Tibial nerve (tissue), 4 donors: ENCODE data around the gene SLC12A7.

Experiments
- EP300 ChIP-seq, 2 donors: sonication (generic); formaldehyde crosslinking; IDR thresholded peaks; one replicate each; pipeline ENCODE4 v1.6.1; 2017; ENCODE audit warnings: antibody characterized with exemption in 2 of 2, mild to moderate bottlenecking in 1 of 2
- POLR2A ChIP-seq, 2 donors: fragments of 450-650 bp; IDR thresholded peaks; one replicate each; pipeline ENCODE4 v1.6.1; 2017; ENCODE audit warnings: antibody characterized with exemption in 2 of 2, mild to moderate bottlenecking in 2 of 2, moderate library complexity in 2 of 2
- TF ChIP-seq, protein P1 (sequence below), 5 experiments: fragments of 200-600 bp in 3 of 5; fragments of 450-650 bp in 2 of 5; sonication (generic) in 3 of 5; IDR thresholded peaks; one replicate each; pipeline ENCODE4 v1.5.1; 2016 to 2019; ENCODE audit warnings: antibody characterized with exemption in 5 of 5, mild to moderate bottlenecking in 3 of 5, moderate library complexity in 2 of 5

- TF ChIP-seq, protein P1, sequence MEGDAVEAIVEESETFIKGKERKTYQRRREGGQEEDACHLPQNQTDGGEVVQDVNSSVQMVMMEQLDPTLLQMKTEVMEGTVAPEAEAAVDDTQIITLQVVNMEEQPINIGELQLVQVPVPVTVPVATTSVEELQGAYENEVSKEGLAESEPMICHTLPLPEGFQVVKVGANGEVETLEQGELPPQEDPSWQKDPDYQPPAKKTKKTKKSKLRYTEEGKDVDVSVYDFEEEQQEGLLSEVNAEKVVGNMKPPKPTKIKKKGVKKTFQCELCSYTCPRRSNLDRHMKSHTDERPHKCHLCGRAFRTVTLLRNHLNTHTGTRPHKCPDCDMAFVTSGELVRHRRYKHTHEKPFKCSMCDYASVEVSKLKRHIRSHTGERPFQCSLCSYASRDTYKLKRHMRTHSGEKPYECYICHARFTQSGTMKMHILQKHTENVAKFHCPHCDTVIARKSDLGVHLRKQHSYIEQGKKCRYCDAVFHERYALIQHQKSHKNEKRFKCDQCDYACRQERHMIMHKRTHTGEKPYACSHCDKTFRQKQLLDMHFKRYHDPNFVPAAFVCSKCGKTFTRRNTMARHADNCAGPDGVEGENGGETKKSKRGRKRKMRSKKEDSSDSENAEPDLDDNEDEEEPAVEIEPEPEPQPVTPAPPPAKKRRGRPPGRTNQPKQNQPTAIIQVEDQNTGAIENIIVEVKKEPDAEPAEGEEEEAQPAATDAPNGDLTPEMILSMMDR (IDR thresholded peaks at IDR 0.05), result no peak
- TF ChIP-seq POLR2A (IDR thresholded peaks at IDR 0.05), result no peak
- TF ChIP-seq EP300 (IDR thresholded peaks at IDR 0.05), result no peak
Observed at GRCh38 chr5:1020452-1020961, 91.4 kb downstream of the SLC12A7 start.
